Left ventricle myocardium inferior (tissue), 1 donor: Measurements from ENCODE around the gene TEX44. TPM values are rescaled to one million over a fixed set of nuclear protein-coding genes. Genes with fewer than 3 reads are reported as not detected.
"Not testable (repeated sequence)": the region's sequence is repeated elsewhere in the genome, so short reads cannot be mapped to it uniquely, and the experiment has no call there.

Source experiments
- DNase-seq: peaks from one replicate; pipeline ENCODE4 v3.0.0-alpha.2; 2020
- H3K27ac ChIP-seq: fragments of 200-600 bp; replicated peaks from 2 replicates; pipeline ENCODE4 v1.8.0; 2021
- H3K27me3 ChIP-seq: fragments of 200-600 bp; 2 replicates; pipeline ENCODE4 v1.8.0; 2021; ENCODE audit warnings: low read depth
- H3K36me3 ChIP-seq: fragments of 200-600 bp; 2 replicates; pipeline ENCODE4 v1.8.0; 2021
- H3K4me1 ChIP-seq: fragments of 200-600 bp; 2 replicates; pipeline ENCODE4 v1.8.0; 2021
- H3K4me3 ChIP-seq: fragments of 200-600 bp; 2 replicates; pipeline ENCODE4 v1.8.0; 2021; ENCODE audit warnings: mild to moderate bottlenecking, moderate library complexity
- H3K9me3 ChIP-seq: fragments of 200-600 bp; replicated peaks from 2 replicates; pipeline ENCODE4 v1.8.0; 2021
- CTCF ChIP-seq: fragments of 200-600 bp; IDR thresholded peaks from 2 replicates; pipeline ENCODE4 v1.8.0; 2021; ENCODE audit warnings: antibody characterized with exemption, mild to moderate bottlenecking, borderline replicate concordance
- intact Hi-C: fragments of 100-400 bp; cut with micrococcal nuclease; formaldehyde crosslinking; loops from one replicate; pipeline ENCODE4 v1.11.0; 2022
- total RNA-seq: library from RNA; stranded (reverse); fragmentation: NEBNext Ultra II Directional; extraction: Animal tissue kit (Norgen Biotek cat#: 25700); gene quantifications from one replicate; pipeline ENCODE4 v1.2.1, GENCODE V29; 2021
- donor health status: DM: no; HTN: yes; CAD: no; lungs with severe emphysema.

TEX44 gene
- total RNA-seq, 1 donor from 2014 or later: not detected

GRCh38 chr2:231576465-231576864, 16.2 kb upstream of the TEX44 start:
- H3K9me3 ChIP-seq: no peaks in the 10 kb centered on the region
- TF ChIP-seq CTCF: no peak
- H3K27ac ChIP-seq: no peak overlapping the region
- H3K4me1 ChIP-seq: no peaks in the 10 kb centered on the region
- H3K27me3 ChIP-seq: no peaks in the 10 kb centered on the region
- H3K36me3 ChIP-seq: no peaks in the 10 kb centered on the region
- no peak overlapping the region for H3K4me3 ChIP-seq
- no peak for DNase-seq
- intact Hi-C loops: no loop called here

GRCh38 chr2:231578655-231579054, 14.0 kb upstream of the TEX44 start:
- H3K9me3 ChIP-seq, H3K4me1 ChIP-seq, intact Hi-C loops, H3K4me3 ChIP-seq, DNase-seq, H3K27me3 ChIP-seq, H3K36me3 ChIP-seq, H3K27ac ChIP-seq: not testable (repeated sequence)

GRCh38 chr2:231579560-231579959, 13.1 kb upstream of the TEX44 start:
- TF ChIP-seq CTCF: no peak
- H3K9me3 ChIP-seq: no peaks in the 10 kb centered on the region
- H3K27ac ChIP-seq: no peak overlapping the region
- H3K4me1 ChIP-seq: no peaks in the 10 kb centered on the region
- DNase-seq: no peak
- intact Hi-C loops: no loop called here
- no peak overlapping the region for H3K4me3 ChIP-seq
- H3K27me3 ChIP-seq: no peaks in the 10 kb centered on the region
- no peaks in the 10 kb centered on the region for H3K36me3 ChIP-seq

- no peak for DNase-seq
- Histone ChIP-seq H3K36me3 (no peaks in the 10 kb centered on the region), H3K9me3 (no peaks in the 10 kb centered on the region), H3K4me1 (no peaks in the 10 kb centered on the region), H3K27ac (no peak overlapping the region), H3K4me3 (no peak overlapping the region), H3K27me3 (no peaks in the 10 kb centered on the region)
- no peak for TF ChIP-seq CTCF
- intact Hi-C loops: no loop called here
Observed at GRCh38 chr2:231581328-231581727, 11.3 kb upstream of the TEX44 start.

- DNase-seq: no peak
- intact Hi-C loops: no loop called here
Observed at GRCh38 chr2:231583982-231584381, 8.7 kb upstream of the TEX44 start.

GRCh38 chr2:231587744-231588143, 4.9 kb upstream of the TEX44 start:
- H3K4me1 ChIP-seq, H3K27ac ChIP-seq, intact Hi-C loops, DNase-seq, H3K9me3 ChIP-seq, H3K27me3 ChIP-seq, H3K4me3 ChIP-seq, H3K36me3 ChIP-seq: not testable (repeated sequence)

More at GRCh38 chr2:231583982-231584381, 8.7 kb upstream of the TEX44 start:
- H3K36me3 ChIP-seq: no peaks in the 10 kb centered on the region
- peak overlapping the region; percentile 25 for H3K27ac ChIP-seq
- TF ChIP-seq CTCF: no peak
- no peaks in the 10 kb centered on the region for H3K27me3 ChIP-seq
- no peaks in the 10 kb centered on the region for H3K4me1 ChIP-seq
- no peak overlapping the region for H3K4me3 ChIP-seq
- no peaks in the 10 kb centered on the region for H3K9me3 ChIP-seq

- no peak overlapping the region for H3K4me3 ChIP-seq
- DNase-seq: no peak
- no peaks in the 10 kb centered on the region for H3K36me3 ChIP-seq
- no peak overlapping the region for H3K27ac ChIP-seq
- TF ChIP-seq CTCF: no peak
- intact Hi-C loops: no loop called here
- no peaks in the 10 kb centered on the region for H3K27me3 ChIP-seq
- no peaks in the 10 kb centered on the region for H3K9me3 ChIP-seq
- no peaks in the 10 kb centered on the region for H3K4me1 ChIP-seq
Observed at GRCh38 chr2:231589656-231590055, 3.0 kb upstream of the TEX44 start.
